Astrocyte of the spinal cord (primary cell): ENCODE results near the gene LMNB1.

Experiments
- DNase-seq: peaks from one replicate; pipeline ENCODE4 v3.0.0; 2011; ENCODE audit warnings: low read depth, low spot score
- H3K4me3 ChIP-seq: 2 replicates; pipeline ENCODE4 v1.5.1; 2011; ENCODE audit warnings: low read depth, mild to moderate bottlenecking, low read length, moderate library complexity
- in situ Hi-C: cut with HindIII; loops from 2 replicates; pipeline ENCODE4 v1.10.0; 2017; ENCODE audit warnings: low sequenced_read_pairs
- TF ChIP-seq, protein P1 (sequence below): IDR thresholded peaks from 2 replicates; pipeline ENCODE4 v1.5.1; 2012; ENCODE audit warnings: low read depth, mild to moderate bottlenecking, low read length, inconsistent platforms

LMNB1 gene

DNA sequence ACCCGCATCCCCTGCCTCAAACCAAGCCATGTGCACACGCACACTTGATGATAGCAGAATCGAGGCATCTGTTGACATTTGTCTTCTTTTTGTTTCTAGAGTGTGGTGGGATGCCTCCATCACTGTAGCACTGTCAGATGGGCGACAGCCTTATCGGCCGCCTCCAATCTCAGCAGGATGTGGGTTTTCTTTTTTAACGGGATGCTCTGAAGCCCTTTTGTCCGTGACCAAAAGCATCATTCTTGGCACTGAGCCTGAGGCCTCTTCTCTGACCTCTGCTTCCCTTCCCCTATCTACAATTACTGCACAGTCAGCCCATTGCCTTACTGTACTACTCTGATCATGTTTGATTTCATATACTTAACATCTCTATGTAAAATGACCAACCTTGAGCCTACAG, 78.3 kb downstream of the LMNB1 start:
- H3K4me3 ChIP-seq: no peak overlapping the region
- TF ChIP-seq, protein P1, sequence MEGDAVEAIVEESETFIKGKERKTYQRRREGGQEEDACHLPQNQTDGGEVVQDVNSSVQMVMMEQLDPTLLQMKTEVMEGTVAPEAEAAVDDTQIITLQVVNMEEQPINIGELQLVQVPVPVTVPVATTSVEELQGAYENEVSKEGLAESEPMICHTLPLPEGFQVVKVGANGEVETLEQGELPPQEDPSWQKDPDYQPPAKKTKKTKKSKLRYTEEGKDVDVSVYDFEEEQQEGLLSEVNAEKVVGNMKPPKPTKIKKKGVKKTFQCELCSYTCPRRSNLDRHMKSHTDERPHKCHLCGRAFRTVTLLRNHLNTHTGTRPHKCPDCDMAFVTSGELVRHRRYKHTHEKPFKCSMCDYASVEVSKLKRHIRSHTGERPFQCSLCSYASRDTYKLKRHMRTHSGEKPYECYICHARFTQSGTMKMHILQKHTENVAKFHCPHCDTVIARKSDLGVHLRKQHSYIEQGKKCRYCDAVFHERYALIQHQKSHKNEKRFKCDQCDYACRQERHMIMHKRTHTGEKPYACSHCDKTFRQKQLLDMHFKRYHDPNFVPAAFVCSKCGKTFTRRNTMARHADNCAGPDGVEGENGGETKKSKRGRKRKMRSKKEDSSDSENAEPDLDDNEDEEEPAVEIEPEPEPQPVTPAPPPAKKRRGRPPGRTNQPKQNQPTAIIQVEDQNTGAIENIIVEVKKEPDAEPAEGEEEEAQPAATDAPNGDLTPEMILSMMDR: no peak
- in situ Hi-C loops: no loop called here
- DNase-seq: no peak

DNA sequence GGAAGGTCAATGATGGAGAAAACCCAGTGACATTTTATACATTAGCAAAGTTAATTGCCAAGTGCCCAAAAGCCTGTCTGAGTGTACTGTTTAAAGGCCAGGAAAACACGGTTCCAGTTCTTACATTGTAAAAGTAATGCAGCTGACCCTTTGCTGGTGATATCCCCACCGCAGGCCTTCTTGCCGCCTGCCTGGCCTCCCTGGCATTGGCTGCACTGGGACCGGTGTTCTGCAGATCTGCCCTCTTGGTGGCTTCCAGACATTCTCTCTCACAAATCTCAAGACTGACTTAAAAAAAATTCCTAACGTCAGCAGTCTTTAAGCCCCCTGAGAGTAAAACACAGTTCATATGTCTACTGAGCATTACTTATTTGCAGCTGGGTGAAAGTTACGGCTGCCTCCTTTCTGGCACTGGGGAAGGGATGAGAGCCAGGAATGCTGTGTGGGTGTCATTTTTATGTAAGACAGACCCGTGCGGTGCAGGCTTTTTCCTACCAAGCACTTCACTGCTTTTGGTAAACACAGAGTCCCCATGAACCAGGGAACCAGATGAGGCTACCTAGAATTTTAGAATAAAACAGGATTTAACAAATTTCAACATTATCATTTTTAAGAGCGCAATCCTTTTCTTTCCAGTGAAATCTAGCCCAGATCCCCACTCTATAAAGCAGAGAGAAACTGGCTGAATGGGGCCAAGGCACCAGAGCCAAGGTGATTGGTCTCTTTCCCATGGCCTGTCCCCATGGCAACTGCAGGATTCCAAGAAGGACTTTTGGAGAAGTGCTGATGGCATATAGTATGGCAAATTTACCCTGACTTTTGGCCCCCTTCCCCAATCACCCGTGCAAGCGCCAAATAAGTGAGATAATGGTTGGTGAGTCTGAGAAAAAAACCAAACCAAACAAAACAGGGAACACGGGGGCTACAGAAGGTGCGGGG, 80.8 kb downstream of the LMNB1 start:
- no peak overlapping the region for H3K4me3 ChIP-seq
- TF ChIP-seq, protein P1: no peak
- peak; percentile 6 for DNase-seq
- in situ Hi-C loops: no loop called here

DNA sequence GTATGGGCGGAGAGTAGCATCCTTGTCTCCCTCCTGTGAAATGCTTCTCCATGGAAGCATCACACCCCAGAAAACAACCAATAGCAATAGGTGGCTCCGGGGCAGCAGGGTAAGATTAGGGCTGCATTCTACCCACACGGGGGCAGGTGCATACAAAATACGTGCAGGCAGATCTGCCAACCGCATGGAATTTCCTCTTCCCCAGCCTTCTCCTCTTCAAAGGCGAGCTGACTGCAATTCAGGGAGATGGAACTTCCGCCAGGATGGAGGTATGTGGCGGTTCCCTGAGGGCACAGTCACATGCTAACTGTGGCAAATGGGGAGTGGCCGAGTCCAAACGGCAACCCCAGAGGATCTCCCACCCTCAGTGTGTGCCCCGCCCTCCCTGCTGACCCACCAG, 81.5 kb downstream of the LMNB1 start:
- in situ Hi-C loops: no loop called here
- no peak overlapping the region for H3K4me3 ChIP-seq
- TF ChIP-seq, protein P1: no peak
- DNase-seq: no peak

DNA sequence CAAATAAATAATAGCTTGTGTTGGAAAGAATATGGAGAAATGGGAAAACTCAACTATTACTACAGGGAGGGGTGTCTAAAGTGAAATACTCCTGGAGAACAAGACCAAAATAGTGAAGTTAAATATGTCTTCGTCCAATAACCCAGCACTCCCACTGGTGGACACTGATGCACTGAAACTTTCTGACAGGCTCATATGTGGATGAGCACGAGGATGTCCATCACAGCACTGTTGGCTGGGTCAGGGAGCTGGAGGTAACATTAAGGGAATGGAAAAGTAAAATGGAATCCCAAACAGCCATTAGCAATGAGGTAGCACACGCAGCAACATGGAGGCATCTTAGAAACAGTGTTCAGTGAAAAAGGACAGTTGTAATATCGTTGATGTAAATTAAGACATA, 86.5 kb downstream of the LMNB1 start:
- no peak overlapping the region for H3K4me3 ChIP-seq
- in situ Hi-C loops: no loop called here
- TF ChIP-seq, protein P1: no peak
- DNase-seq: no peak

DNA sequence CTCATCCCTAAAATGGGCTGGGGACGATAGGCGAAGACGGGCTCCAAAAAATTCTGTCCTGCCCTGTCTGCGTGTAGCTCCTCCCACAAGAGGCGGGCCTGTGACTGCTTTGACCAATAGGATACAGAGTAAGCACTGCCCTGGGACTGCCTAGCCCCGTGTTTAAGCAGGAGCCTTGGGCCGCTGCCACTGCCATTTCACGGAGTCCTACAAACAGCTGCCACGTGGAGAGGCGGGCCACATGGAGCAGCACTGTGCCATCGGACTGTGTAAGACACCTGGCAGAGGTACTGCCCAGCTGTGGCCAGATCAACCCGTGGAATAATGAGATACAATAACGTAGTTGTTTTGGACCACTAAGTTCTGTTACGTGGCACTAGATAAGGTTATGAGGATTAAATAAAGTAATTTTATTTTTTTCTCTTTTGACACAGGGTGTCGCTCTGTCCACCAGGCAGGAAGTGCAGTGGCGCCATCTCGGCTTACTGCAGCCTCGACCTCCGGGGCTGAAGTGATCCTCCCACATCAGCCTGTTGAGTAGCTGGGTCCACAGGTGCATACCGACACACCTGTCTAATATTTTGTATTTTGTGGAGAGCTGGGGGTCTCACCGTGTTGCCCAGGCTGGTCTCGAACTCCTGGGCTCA, 87.2 kb downstream of the LMNB1 start:
- in situ Hi-C loops: no loop called here
- no peak overlapping the region for H3K4me3 ChIP-seq
- no peak for DNase-seq
- TF ChIP-seq, protein P1: no peak

DNA sequence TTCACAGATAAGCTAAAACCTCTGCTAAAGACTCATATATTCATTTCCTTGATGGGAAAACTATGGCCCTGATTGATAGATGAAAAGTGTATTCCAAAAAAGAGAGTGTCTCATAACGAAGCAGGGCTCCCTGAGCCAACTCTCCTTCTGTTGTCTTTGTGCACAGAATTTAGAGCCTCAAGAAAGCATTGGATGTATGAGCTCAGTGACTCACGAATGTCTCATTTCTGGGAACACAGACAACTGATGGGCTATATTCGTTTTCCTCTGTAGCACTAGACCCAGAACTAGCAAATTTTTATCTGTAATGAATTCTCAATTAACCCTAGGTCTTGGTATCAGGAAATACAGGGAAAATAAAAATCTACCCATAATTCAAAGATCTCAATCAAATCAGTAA, 88.4 kb downstream of the LMNB1 start:
- TF ChIP-seq, protein P1: no peak
- H3K4me3 ChIP-seq: no peak overlapping the region
- in situ Hi-C loops: no loop called here
- DNase-seq: peak; percentile 82
